Adrenal gland (tissue), 12 donors: ENCODE measurements around the gene KRT12. TPM values are rescaled to one million over a fixed set of nuclear protein-coding genes. Genes with fewer than 3 reads are reported as not detected.

Source experiments
- DNase-seq, 7 donors: peaks; one replicate each; pipeline ENCODE4 v3.0.0-alpha.2; 2019 to 2020
- H3K27ac ChIP-seq, 5 donors: fragments of 200-600 bp; sonication (generic) in 4 of 5; 1 replicate in 3 of 5; 2 replicates in 2 of 5; pipeline versions ENCODE4 v1.5.1 to v1.8.0; 2016 to 2020; ENCODE audit warnings: mild to moderate bottlenecking in 1 of 5
- H3K27me3 ChIP-seq: fragments of 200-600 bp; 2 replicates; pipeline ENCODE4 v1.8.0; 2021
- H3K36me3 ChIP-seq, 2 donors: fragments of 200-600 bp; replicated peaks in 1 of 2; 1 replicate in 1 of 2; 2 replicates in 1 of 2; pipeline versions ENCODE4 v1.5.1 to v1.8.0; 2018 to 2022
- H3K4me1 ChIP-seq, 2 donors: fragments of 200-600 bp; replicated peaks in 1 of 2; 1 replicate in 1 of 2; 2 replicates in 1 of 2; pipeline versions ENCODE4 v1.5.1 to v1.8.0; 2018 to 2021
- H3K4me3 ChIP-seq, 4 donors: fragments of 200-600 bp; sonication (generic) in 3 of 4; one replicate each; pipeline ENCODE4 v1.5.1; 2016 to 2018
- H3K9me3 ChIP-seq, 3 donors: fragments of 200-600 bp; sonication (generic) in 1 of 3; replicated peaks in 1 of 3; 1 replicate in 2 of 3; 2 replicates in 1 of 3; pipeline versions ENCODE4 v1.5.1 to v1.8.0; 2016 to 2021
- POLR2A ChIP-seq, 2 donors: fragments of 450-650 bp; IDR thresholded peaks; one replicate each; pipeline ENCODE4 v1.6.1; 2017; ENCODE audit warnings: antibody characterized with exemption in 2 of 2, mild to moderate bottlenecking in 2 of 2, moderate library complexity in 1 of 2
- WGBS, 4 donors: extraction: QIAGEN DNeasy Blood & Tissue Kit in 2 of 4; methylation state at CpG; one replicate each; pipeline versions ENCODE4 v1.1.5 to v1.1.7; 2013 to 2017; 5-methylcytosine and 5-hydroxymethylcytosine counted together
- intact Hi-C, 2 donors: fragments of 100-400 bp; cut with DNase I; formaldehyde crosslinking; loops; one replicate each; pipeline versions ENCODE4 v1.14.1 to v1.15.0; 2022 to 2023
- polyA plus RNA-seq, 3 donors: library from polyadenylated mRNA; stranded (reverse); fragments of 200-250 nt in 2 of 3; fragments of 350-450 nt in 1 of 3; fragmentation: Illumina TruSeq in 1 of 3; extraction: RNeasy Lipid Tissue Mini Kit (QIAGEN cat#74804) in 1 of 3; gene quantifications; one replicate each; pipeline ENCODE4 v1.2.3, GENCODE V29; 2013 to 2014
- total RNA-seq, 9 donors: library from RNA; depleted of rRNA in 4 of 9; stranded (reverse); fragments of >200 nt in 4 of 9; fragments of 120-200 nt in 1 of 9; fragmentation: NEBNext Ultra II Directional in 1 of 9; extraction: Animal tissue kit (Norgen Biotek cat#: 25700) in 1 of 9; gene quantifications; one replicate each; pipeline versions ENCODE4 v1.1.0 to v1.2.4, GENCODE V29; 2013 to 2023
- TF ChIP-seq, protein P1 (sequence below), 6 experiments: fragments of 450-650 bp in 4 of 6; fragments of 200-600 bp in 2 of 6; sonication (generic) in 1 of 6; IDR thresholded peaks; 1 replicate in 5 of 6; 2 replicates in 1 of 6; pipeline versions ENCODE4 v1.5.1 to v1.8.0; 2016 to 2021; ENCODE audit warnings: antibody characterized with exemption in 6 of 6, mild to moderate bottlenecking in 2 of 6, moderate library complexity in 1 of 6
- donor health status: healthy with polysubstance abuse.
- donor health status: Bipolar disorder and iron deficiency.
- donor health status: DM: yes; HTN: yes; CAD: no.
- donor health status: DM: no; HTN: no; CAD: no.
- donor health status: DM: no; HTN: no; CAD: no.
- donor health status: DM: yes; HTN: yes; CAD: no.

The KRT12 gene
- total and polyA plus RNA-seq, 12 donors, result not detected

DNA sequence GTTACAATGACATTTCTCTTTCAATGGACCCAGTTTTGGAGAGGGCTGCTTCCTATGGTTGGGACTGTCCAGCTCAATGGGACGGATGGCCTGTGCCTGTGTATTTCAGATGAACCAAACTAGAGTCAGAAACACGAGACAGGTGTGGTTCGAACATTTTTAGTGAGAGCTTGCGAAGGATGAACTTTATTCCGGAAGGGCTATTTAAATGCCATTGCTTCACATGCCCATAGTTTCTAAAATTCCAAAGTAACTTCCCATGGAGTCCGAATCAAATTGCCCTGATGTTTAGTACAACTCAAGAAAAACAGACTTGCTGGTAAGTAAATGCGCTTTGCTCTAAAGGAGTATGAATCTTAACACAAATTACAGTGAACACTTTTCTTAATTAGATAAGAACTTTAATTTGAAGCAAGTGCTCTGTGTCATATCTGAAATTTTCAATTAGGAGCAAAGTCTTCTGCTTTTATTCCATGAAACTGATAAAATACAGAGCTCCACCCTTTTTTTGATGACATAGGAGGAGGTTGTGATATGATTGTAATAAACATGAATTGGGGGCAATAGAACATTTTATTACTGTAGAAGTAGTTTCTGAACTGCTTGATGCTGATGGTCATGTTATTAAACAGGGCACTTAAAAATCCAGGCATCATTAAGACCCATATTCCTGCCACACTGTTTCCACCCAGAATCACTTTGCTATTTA, 16.8 kb upstream of the KRT12 start:
- TF ChIP-seq, protein P1, sequence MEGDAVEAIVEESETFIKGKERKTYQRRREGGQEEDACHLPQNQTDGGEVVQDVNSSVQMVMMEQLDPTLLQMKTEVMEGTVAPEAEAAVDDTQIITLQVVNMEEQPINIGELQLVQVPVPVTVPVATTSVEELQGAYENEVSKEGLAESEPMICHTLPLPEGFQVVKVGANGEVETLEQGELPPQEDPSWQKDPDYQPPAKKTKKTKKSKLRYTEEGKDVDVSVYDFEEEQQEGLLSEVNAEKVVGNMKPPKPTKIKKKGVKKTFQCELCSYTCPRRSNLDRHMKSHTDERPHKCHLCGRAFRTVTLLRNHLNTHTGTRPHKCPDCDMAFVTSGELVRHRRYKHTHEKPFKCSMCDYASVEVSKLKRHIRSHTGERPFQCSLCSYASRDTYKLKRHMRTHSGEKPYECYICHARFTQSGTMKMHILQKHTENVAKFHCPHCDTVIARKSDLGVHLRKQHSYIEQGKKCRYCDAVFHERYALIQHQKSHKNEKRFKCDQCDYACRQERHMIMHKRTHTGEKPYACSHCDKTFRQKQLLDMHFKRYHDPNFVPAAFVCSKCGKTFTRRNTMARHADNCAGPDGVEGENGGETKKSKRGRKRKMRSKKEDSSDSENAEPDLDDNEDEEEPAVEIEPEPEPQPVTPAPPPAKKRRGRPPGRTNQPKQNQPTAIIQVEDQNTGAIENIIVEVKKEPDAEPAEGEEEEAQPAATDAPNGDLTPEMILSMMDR (IDR thresholded peaks at IDR 0.05), result no peak
- no peak for TF ChIP-seq POLR2A (IDR thresholded peaks at IDR 0.05)
- DNase-seq, result no peak
- Histone ChIP-seq H3K4me3 (no peak overlapping the region), H3K36me3 (no peaks in the 10 kb centered on the region), H3K27ac (no peak overlapping the region), H3K27me3 (peaks cover 8% of the 10 kb centered on the region), H3K4me1 (no peaks in the 10 kb centered on the region), H3K9me3 (no peaks in the 10 kb centered on the region)
- WGBS, 4 donors, result 81 to 91% (median 88%) methylated on average over 7 of the region's 7 CpGs
- intact Hi-C loops, result no loop called here

DNA sequence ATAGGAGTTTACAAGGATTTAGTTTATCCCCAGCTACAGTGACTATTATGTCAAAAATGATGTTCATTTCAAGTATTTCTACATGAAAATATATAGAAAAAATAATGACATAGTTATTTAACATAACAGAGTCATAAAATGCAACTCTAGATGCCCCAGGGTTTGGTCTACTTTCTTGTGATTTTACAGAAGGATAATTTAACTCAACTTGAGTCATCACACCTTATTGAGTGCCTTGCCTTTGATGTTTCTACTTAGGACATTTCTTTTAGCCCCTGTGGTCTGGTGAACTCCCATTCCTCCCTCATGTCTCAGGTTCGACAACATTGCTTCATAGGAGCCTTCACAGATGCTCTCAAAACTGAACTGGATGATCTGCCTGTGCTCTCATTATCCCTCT, 16.0 kb upstream of the KRT12 start:
- Histone ChIP-seq H3K4me1 (no peaks in the 10 kb centered on the region), H3K36me3 (no peaks in the 10 kb centered on the region), H3K27me3 (peaks cover under 1% of the 10 kb centered on the region), H3K27ac (no peak overlapping the region), H3K9me3 (no peaks in the 10 kb centered on the region), H3K4me3 (no peak overlapping the region)
- intact Hi-C loops, result no loop called here
- TF ChIP-seq, protein P1 (IDR thresholded peaks at IDR 0.05), result no peak
- no peak for TF ChIP-seq POLR2A (IDR thresholded peaks at IDR 0.05)
- DNase-seq, result no peak
- WGBS, 4 donors, result 58 to 81% (median 68%) methylated on average over 1 of the region's 1 CpG

DNA sequence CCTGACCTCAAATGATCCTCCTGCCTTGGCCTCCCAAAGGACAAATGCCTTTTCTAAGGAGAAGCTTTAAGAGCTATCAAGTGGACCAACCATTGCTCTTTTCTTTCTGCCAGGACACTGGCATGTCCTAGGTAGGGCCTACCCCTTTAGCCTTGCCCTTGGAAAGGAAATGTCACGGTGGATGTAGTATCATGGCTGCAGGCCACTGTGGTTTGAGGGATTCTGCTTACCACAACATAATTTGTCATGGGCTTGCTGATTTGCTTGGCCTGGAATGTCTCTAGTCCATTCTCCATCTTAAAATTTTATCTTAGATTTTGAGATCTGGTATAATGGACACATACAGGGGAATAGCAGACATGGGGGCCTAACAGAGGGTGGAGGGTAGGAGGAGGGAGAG, 12.0 kb upstream of the KRT12 start:
- no peak overlapping the region for H3K27ac ChIP-seq
- intact Hi-C loops, result no loop called here
- 78 to 100% (median 83%) methylated on average over 1 of the region's 1 CpG; no CpG with 5 or more reads in 1 of the 4 donors for WGBS, 4 donors
- no peaks in the 10 kb centered on the region for H3K4me1 ChIP-seq
- no peak overlapping the region for H3K4me3 ChIP-seq
- H3K36me3 ChIP-seq, result no peaks in the 10 kb centered on the region
- no peaks in the 10 kb centered on the region for H3K27me3 ChIP-seq
- DNase-seq, result no peak
- no peaks in the 10 kb centered on the region for H3K9me3 ChIP-seq
- TF ChIP-seq, protein P1 (IDR thresholded peaks at IDR 0.05), result no peak

DNA sequence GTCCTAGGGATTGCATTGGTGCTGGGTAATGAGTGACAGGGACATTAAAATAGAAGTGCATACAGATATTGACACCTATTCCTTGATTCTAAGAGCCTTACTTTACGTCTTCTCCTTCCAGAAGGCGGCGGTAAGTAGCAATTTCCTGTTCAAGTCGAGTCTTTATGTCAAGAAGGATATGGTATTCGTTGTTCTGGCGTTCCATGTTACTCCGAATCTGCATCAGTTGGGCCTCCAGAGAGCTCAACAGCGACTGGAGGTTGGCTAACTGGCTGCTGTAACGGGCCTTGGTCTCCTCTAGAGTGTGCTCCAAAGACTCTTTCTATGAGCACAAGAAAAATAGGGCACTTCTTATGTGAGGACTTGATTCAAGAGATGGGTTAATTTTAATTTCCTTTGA, 11.0 kb upstream of the KRT12 start:
- WGBS, 4 donors, result 88 to 91% (median 90%) methylated on average over 9 of the region's 9 CpGs
- H3K4me3 ChIP-seq, result no peak overlapping the region
- H3K4me1 ChIP-seq, result no peaks in the 10 kb centered on the region
- DNase-seq, result no peak
- no peak overlapping the region for H3K27ac ChIP-seq
- TF ChIP-seq, protein P1 (IDR thresholded peaks at IDR 0.05), result no peak
- TF ChIP-seq POLR2A (IDR thresholded peaks at IDR 0.05), result no peak
- no peaks in the 10 kb centered on the region for H3K36me3 ChIP-seq
- no peaks in the 10 kb centered on the region for H3K27me3 ChIP-seq
- H3K9me3 ChIP-seq, result no peaks in the 10 kb centered on the region
- intact Hi-C loops, result no loop called here
